Measurements from ENCODE around the gene L2HGDH. TPM values are rescaled to one million over a fixed set of nuclear protein-coding genes. Genes with fewer than 3 reads are reported as not detected.

Gene L2HGDH
- total and polyA plus RNA-seq, 9 of the 15 experiments (the other 6 are each of a cell fraction or from before 2014, with no cell fraction given) = 1.7 to 16.1 (median 10.5) TPM

DNA sequence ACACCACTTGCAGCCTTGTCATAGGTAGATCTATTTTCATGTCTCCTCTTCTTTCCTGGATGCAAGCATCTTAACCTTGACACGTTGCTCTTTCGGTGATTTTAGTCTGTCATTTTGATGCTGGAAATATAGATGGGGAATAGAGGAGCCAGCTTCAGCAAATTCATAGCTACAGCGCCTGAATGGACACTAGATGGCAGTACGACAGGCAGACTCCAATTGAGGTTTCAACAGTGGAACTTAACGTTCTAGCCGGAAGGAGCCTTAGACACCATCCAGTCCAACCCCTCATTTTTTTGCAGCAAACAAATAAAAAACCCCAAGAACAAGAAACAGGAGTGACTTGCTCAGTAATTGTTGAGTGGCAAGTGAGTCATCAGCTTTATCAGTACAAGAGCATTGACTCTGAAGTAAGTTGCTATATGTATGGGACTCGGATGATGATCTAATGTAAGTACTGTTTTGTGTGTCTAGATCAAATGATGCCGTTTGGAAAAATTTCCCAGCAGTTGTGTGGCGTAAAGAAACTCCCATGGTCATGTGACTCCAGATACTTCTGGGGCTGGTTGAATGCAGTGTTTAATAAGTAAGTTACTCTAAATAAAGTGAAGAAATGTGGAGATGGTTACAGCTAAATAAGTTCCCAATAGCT is 9.1 kb upstream of the L2HGDH start (continued):
- TF ChIP-seq, protein P1, sequence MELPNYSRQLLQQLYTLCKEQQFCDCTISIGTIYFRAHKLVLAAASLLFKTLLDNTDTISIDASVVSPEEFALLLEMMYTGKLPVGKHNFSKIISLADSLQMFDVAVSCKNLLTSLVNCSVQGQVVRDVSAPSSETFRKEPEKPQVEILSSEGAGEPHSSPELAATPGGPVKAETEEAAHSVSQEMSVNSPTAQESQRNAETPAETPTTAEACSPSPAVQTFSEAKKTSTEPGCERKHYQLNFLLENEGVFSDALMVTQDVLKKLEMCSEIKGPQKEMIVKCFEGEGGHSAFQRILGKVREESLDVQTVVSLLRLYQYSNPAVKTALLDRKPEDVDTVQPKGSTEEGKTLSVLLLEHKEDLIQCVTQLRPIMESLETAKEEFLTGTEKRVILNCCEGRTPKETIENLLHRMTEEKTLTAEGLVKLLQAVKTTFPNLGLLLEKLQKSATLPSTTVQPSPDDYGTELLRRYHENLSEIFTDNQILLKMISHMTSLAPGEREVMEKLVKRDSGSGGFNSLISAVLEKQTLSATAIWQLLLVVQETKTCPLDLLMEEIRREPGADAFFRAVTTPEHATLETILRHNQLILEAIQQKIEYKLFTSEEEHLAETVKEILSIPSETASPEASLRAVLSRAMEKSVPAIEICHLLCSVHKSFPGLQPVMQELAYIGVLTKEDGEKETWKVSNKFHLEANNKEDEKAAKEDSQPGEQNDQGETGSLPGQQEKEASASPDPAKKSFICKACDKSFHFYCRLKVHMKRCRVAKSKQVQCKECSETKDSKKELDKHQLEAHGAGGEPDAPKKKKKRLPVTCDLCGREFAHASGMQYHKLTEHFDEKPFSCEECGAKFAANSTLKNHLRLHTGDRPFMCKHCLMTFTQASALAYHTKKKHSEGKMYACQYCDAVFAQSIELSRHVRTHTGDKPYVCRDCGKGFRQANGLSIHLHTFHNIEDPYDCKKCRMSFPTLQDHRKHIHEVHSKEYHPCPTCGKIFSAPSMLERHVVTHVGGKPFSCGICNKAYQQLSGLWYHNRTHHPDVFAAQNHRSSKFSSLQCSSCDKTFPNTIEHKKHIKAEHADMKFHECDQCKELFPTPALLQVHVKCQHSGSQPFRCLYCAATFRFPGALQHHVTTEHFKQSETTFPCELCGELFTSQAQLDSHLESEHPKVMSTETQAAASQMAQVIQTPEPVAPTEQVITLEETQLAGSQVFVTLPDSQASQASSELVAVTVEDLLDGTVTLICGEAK (IDR thresholded peaks at IDR 0.05) = peak; percentile 63
- TF ChIP-seq, protein P1 (CRISPR knock-in tag; IDR thresholded peaks at IDR 0.05) = no peak
- TF ChIP-seq FOXK2 (conservative IDR thresholded peaks at IDR 0.05 in 1 of 2, IDR thresholded peaks at IDR 0.05 in 1 of 2; ENCODE audit: low read depth in 2 of 2) (peak in 1 of 2 experiments; percentile 27; a peak in 1 of 4 replicates), TBL1XR1 (IDR thresholded peaks at IDR 0.05; ENCODE audit: low read length in 2 of 2) (no peak), NCOA1 (IDR thresholded peaks at IDR 0.05; ENCODE audit: low read depth) (peak; percentile 29; the same call in 1 of the 2 replicates), FOS (IDR thresholded peaks at IDR 0.05; ENCODE audit: extremely low read depth, insufficient read length) (peak; percentile 43), ZNF778 (CRISPR knock-in tag; IDR thresholded peaks at IDR 0.05) (no peak), CBX2 (IDR thresholded peaks at IDR 0.05; ENCODE audit: insufficient read depth, low read length, poor library complexity, severe bottlenecking) (no peak), HMG20B (CRISPR knock-in tag; IDR thresholded peaks at IDR 0.05) (no peak), OTX1 (CRISPR knock-in tag; IDR thresholded peaks at IDR 0.05) (no peak), EP400 (IDR thresholded peaks at IDR 0.05) (peak; percentile 34; the same call in 1 of the 2 replicates), FOXP1 (CRISPR knock-in tag; IDR thresholded peaks at IDR 0.05) (no peak), MTA3 (IDR thresholded peaks at IDR 0.05; ENCODE audit: borderline replicate concordance) (peak; percentile 46; the same call in 1 of the 2 replicates)
- TF ChIP-seq, protein P2, sequence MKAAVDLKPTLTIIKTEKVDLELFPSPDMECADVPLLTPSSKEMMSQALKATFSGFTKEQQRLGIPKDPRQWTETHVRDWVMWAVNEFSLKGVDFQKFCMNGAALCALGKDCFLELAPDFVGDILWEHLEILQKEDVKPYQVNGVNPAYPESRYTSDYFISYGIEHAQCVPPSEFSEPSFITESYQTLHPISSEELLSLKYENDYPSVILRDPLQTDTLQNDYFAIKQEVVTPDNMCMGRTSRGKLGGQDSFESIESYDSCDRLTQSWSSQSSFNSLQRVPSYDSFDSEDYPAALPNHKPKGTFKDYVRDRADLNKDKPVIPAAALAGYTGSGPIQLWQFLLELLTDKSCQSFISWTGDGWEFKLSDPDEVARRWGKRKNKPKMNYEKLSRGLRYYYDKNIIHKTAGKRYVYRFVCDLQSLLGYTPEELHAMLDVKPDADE (conservative IDR thresholded peaks at IDR 0.05; ENCODE audit: control insufficient read depth, low read depth, low read length) = no peak
- TF ChIP-seq, protein P3, sequence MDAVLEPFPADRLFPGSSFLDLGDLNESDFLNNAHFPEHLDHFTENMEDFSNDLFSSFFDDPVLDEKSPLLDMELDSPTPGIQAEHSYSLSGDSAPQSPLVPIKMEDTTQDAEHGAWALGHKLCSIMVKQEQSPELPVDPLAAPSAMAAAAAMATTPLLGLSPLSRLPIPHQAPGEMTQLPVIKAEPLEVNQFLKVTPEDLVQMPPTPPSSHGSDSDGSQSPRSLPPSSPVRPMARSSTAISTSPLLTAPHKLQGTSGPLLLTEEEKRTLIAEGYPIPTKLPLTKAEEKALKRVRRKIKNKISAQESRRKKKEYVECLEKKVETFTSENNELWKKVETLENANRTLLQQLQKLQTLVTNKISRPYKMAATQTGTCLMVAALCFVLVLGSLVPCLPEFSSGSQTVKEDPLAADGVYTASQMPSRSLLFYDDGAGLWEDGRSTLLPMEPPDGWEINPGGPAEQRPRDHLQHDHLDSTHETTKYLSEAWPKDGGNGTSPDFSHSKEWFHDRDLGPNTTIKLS (IDR thresholded peaks at IDR 0.05; ENCODE audit: borderline replicate concordance, low read depth) = peak; percentile 38; the same call in 1 of the 2 replicates
